ENCODE measurements around the gene CACNA1C. TPM values are rescaled to one million over a fixed set of nuclear protein-coding genes. Genes with fewer than 3 reads are reported as not detected.

The CACNA1C gene
- total RNA-seq, 5 donors from 2014 or later (not counting 1 experiment from before 2014, with no cell fraction given) = 0.10 to 0.26 (median 0.16) TPM

DNA sequence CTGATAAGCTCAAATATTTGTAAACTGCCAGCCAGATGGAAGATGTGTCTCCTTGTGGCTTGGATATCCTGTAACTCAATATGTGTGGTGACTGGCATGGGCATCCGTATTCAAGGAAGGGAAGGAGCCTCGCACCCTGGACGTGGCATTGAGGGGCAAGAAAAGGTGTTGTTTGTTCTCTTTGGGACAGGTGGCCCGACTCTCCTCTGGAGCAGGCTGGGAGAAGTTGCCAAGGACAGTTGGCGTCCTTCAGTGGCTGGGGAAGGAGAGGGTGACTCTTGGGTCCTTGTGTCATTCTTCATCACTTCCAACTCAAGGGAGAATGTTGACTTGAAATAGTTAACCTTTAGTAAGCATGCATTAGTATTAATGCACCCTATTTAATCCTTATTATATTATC lies 39.6 kb downstream of the CACNA1C start:
- H3K27ac Mint-ChIP-seq = no peak overlapping the region
- ChIA-PET POLR2A (no interaction called here), CTCF (interaction anchor here in 1 of 2 donors (0.6 kb wide), 1 partner anchor 1031 kb away, joined by 3 read pairs; no protein-coding TSS in a partner anchor)
- no peaks in the 10 kb centered on the region for H3K9me3 Mint-ChIP-seq
- H3K36me3 ChIP-seq (ENCODE audit: control insufficient read depth in 2 of 2, extremely low read depth in 1 of 2, insufficient read depth in 1 of 2, low read length in 1 of 2) = no peaks in the 10 kb centered on the region
- peaks cover 3% of the 10 kb centered on the region in 2 experiments for H3K4me1 ChIP-seq (ENCODE audit: control insufficient read depth in 1 of 2, extremely low read depth in 1 of 2, insufficient read depth in 2 of 2, low read length in 2 of 2)
- ATAC-seq (replicated peaks in 1 of 4) (no peak), DNase-seq (no peak)
- peaks cover 0 to 30% of the 10 kb centered on the region in 2 experiments for H3K27me3 ChIP-seq (replicated peaks in 1 of 2; ENCODE audit: control insufficient read depth in 2 of 2, extremely low read depth in 1 of 2, insufficient read depth in 2 of 2, low read length in 1 of 2)
- WGBS (ENCODE audit: insufficient coverage) = 93% methylated on average over 3 of the region's 5 CpGs
- no peak overlapping the region for H3K4me3 Mint-ChIP-seq
- H3K27me3 Mint-ChIP-seq = peaks cover under 1 to 4% of the 10 kb centered on the region in 2 donors
- H3K27ac ChIP-seq (ENCODE audit: low read length) = no peak overlapping the region
- H3K4me3 ChIP-seq (ENCODE audit: control insufficient read depth in 1 of 2, extremely low read depth in 1 of 2, low read length in 1 of 2) = no peak overlapping the region
- peaks cover 6 to 10% (median 6%) of the 10 kb centered on the region in 3 donors for H3K4me1 Mint-ChIP-seq
- H3K9me3 ChIP-seq = no peaks in the 10 kb centered on the region
- H3K36me3 Mint-ChIP-seq = no peaks in the 10 kb centered on the region

DNA sequence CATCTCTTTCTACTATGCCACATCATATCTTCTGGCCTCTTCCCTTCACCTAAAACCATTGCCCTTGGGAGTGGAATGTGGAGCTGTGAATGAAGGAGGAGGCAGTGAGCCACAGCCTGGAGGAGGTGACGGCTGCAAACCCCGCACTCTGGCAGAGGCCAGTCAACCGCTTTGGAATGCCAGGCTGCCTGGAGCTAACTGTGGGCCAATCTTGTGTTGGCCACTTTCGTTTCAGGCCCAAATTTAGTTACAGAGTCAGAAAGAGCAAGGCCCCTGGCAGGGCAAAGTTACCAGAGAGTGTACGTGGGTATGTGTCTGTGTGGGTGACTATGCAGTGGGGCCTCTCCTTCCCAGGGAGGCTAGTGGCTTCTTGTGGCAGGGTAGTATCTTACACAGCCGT lies 40.1 kb downstream of the CACNA1C start:
- peaks cover 0 to 4% of the 10 kb centered on the region in 2 donors for H3K27me3 Mint-ChIP-seq
- H3K27ac Mint-ChIP-seq = no peak overlapping the region
- CTCF ChIA-PET = no interaction called here
- H3K36me3 ChIP-seq (ENCODE audit: control insufficient read depth in 2 of 2, extremely low read depth in 1 of 2, insufficient read depth in 1 of 2, low read length in 1 of 2) = no peaks in the 10 kb centered on the region
- H3K4me3 ChIP-seq (ENCODE audit: control insufficient read depth in 1 of 2, extremely low read depth in 1 of 2, low read length in 1 of 2) = no peak overlapping the region
- H3K4me1 Mint-ChIP-seq = peaks cover 6 to 10% (median 6%) of the 10 kb centered on the region in 3 donors
- H3K36me3 Mint-ChIP-seq = no peaks in the 10 kb centered on the region
- DNase-seq (no peak), ATAC-seq (replicated peaks in 1 of 4) (no peak)
- 82% methylated on average over 5 of the region's 6 CpGs for WGBS (ENCODE audit: insufficient coverage)
- peaks cover 0 to 30% of the 10 kb centered on the region in 2 experiments for H3K27me3 ChIP-seq (replicated peaks in 1 of 2; ENCODE audit: control insufficient read depth in 2 of 2, extremely low read depth in 1 of 2, insufficient read depth in 2 of 2, low read length in 1 of 2)
- no peak overlapping the region for H3K4me3 Mint-ChIP-seq
- H3K27ac ChIP-seq (ENCODE audit: low read length) = no peak overlapping the region
- H3K9me3 ChIP-seq = no peaks in the 10 kb centered on the region
- H3K4me1 ChIP-seq (ENCODE audit: control insufficient read depth in 1 of 2, extremely low read depth in 1 of 2, insufficient read depth in 2 of 2, low read length in 2 of 2) = peaks cover 3% of the 10 kb centered on the region in 2 experiments
- no peaks in the 10 kb centered on the region for H3K9me3 Mint-ChIP-seq
- POLR2A ChIA-PET = no interaction called here

DNA sequence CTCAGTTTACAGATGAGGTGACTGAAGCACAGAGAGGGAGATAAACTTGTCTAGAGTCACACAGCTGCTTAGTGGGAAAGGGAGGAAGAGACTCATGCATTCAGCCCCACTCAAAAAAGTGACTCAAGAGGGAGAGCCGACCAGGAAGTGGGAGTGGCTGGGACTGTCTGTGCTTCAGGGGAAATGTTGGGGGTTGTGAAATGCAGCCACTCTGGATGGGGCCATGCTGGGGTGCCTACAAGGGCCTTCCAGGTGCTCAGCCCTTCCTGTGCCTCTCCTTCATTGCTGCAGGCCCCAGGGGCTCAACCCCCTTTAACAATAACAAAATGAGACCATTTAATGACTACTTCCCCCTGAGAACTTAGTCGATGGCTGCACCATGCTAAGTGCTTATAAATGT lies 41.8 kb downstream of the CACNA1C start:
- Mint-ChIP-seq H3K27me3 (peaks cover 7 to 9% of the 10 kb centered on the region in 2 donors), H3K9me3 (no peaks in the 10 kb centered on the region), H3K36me3 (no peaks in the 10 kb centered on the region), H3K27ac (no peak overlapping the region), H3K4me3 (no peak overlapping the region), H3K4me1 (peaks cover 6 to 10% (median 6%) of the 10 kb centered on the region in 3 donors)
- Histone ChIP-seq H3K27ac (ENCODE audit: low read length) (no peak overlapping the region), H3K9me3 (no peaks in the 10 kb centered on the region), H3K4me3 (ENCODE audit: control insufficient read depth in 1 of 2, extremely low read depth in 1 of 2, low read length in 1 of 2) (no peak overlapping the region), H3K27me3 (replicated peaks in 1 of 2; ENCODE audit: control insufficient read depth in 2 of 2, extremely low read depth in 1 of 2, insufficient read depth in 2 of 2, low read length in 1 of 2) (peaks cover 0 to 25% of the 10 kb centered on the region in 2 experiments), H3K36me3 (ENCODE audit: control insufficient read depth in 2 of 2, extremely low read depth in 1 of 2, insufficient read depth in 1 of 2, low read length in 1 of 2) (no peaks in the 10 kb centered on the region), H3K4me1 (ENCODE audit: control insufficient read depth in 1 of 2, extremely low read depth in 1 of 2, insufficient read depth in 2 of 2, low read length in 2 of 2) (peaks cover 3% of the 10 kb centered on the region in 2 experiments)
- ChIA-PET POLR2A (no interaction called here), CTCF (no interaction called here)
- 40% methylated on average over 1 of the region's 2 CpGs for WGBS (ENCODE audit: insufficient coverage)
- DNase-seq (no peak), ATAC-seq (replicated peaks in 1 of 4) (peak in 1 of 4 experiments; percentile 26)

DNA sequence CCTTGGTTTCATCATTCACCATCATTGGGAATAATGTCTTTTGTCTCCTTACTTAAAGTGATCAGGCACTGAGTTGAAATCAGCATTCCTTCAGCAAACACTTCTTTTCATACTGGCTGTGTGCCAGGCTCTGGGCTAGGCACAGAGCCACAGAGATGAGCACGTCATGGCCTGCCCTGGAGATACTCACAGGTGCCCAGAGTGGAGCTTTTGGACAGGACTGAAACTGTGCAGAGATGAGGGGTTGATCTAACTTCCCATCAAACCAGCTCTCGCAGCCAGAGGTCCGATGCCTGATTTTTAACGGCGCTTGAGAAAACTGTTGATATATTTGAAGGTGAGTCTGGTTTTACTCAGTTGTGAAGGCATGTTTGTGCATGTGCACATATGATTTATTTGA lies 43.1 kb downstream of the CACNA1C start:
- no peak overlapping the region for H3K4me3 ChIP-seq (ENCODE audit: control insufficient read depth in 1 of 2, extremely low read depth in 1 of 2, low read length in 1 of 2)
- H3K4me1 Mint-ChIP-seq = peaks cover 6 to 10% (median 6%) of the 10 kb centered on the region in 3 donors
- H3K27me3 Mint-ChIP-seq = peaks cover 7 to 9% of the 10 kb centered on the region in 2 donors
- no peak overlapping the region for H3K27ac ChIP-seq (ENCODE audit: low read length)
- H3K27me3 ChIP-seq (replicated peaks in 1 of 2; ENCODE audit: control insufficient read depth in 2 of 2, extremely low read depth in 1 of 2, insufficient read depth in 2 of 2, low read length in 1 of 2) = peaks cover 0 to 28% of the 10 kb centered on the region in 2 experiments
- no peaks in the 10 kb centered on the region for H3K36me3 Mint-ChIP-seq
- no peaks in the 10 kb centered on the region for H3K9me3 ChIP-seq
- H3K4me1 ChIP-seq (ENCODE audit: control insufficient read depth in 1 of 2, extremely low read depth in 1 of 2, insufficient read depth in 2 of 2, low read length in 2 of 2) = peaks cover 3% of the 10 kb centered on the region in 2 experiments
- no peak overlapping the region for H3K4me3 Mint-ChIP-seq
- no peaks in the 10 kb centered on the region for H3K9me3 Mint-ChIP-seq
- H3K36me3 ChIP-seq (ENCODE audit: control insufficient read depth in 2 of 2, extremely low read depth in 1 of 2, insufficient read depth in 1 of 2, low read length in 1 of 2) = no peaks in the 10 kb centered on the region
- no peak overlapping the region for H3K27ac Mint-ChIP-seq
- no CpG with 5 or more reads among the region's 5 CpGs for WGBS (ENCODE audit: insufficient coverage)
- no peak for DNase-seq
- ChIA-PET CTCF (no interaction called here), POLR2A (no interaction called here)
- ATAC-seq (replicated peaks in 1 of 4) = no peak

DNA sequence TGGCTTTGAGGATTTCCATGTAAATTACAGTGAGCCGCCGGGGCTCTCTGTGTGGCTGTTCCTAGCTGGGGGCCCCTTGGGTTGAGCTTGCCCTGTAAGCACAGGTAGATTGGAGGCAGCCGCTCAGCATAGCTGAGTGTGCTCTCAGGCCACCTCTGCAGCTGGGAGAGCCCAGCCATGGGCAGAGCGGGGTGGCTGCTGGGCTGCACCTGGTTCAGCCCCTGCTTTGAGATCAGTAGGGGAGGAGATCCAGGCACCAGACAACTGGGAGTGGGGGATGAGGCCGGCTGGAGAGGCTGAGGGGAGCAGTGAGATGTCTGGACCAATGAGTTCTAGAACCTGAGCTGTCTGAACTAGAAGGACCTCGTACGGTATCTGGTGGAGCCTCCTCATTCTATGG lies 44.8 kb downstream of the CACNA1C start:
- no peak for DNase-seq
- Mint-ChIP-seq H3K4me1 (peaks cover 6 to 10% (median 6%) of the 10 kb centered on the region in 3 donors), H3K36me3 (no peaks in the 10 kb centered on the region), H3K4me3 (no peak overlapping the region), H3K27me3 (peaks cover 4 to 9% of the 10 kb centered on the region in 2 donors), H3K9me3 (no peaks in the 10 kb centered on the region), H3K27ac (no peak overlapping the region)
- ChIA-PET POLR2A (no interaction called here), CTCF (no interaction called here)
- Histone ChIP-seq H3K27me3 (replicated peaks in 1 of 2; ENCODE audit: control insufficient read depth in 2 of 2, extremely low read depth in 1 of 2, insufficient read depth in 2 of 2, low read length in 1 of 2) (peaks cover 0 to 20% of the 10 kb centered on the region in 2 experiments), H3K4me1 (ENCODE audit: control insufficient read depth in 1 of 2, extremely low read depth in 1 of 2, insufficient read depth in 2 of 2, low read length in 2 of 2) (peaks cover 3% of the 10 kb centered on the region in 2 experiments), H3K27ac (ENCODE audit: low read length) (no peak overlapping the region), H3K9me3 (no peaks in the 10 kb centered on the region), H3K4me3 (ENCODE audit: control insufficient read depth in 1 of 2, extremely low read depth in 1 of 2, low read length in 1 of 2) (no peak overlapping the region), H3K36me3 (ENCODE audit: control insufficient read depth in 2 of 2, extremely low read depth in 1 of 2, insufficient read depth in 1 of 2, low read length in 1 of 2) (no peaks in the 10 kb centered on the region)
- 84% methylated on average over 7 of the region's 7 CpGs for WGBS (ENCODE audit: insufficient coverage)
- no peak for ATAC-seq (replicated peaks in 1 of 4)

DNA sequence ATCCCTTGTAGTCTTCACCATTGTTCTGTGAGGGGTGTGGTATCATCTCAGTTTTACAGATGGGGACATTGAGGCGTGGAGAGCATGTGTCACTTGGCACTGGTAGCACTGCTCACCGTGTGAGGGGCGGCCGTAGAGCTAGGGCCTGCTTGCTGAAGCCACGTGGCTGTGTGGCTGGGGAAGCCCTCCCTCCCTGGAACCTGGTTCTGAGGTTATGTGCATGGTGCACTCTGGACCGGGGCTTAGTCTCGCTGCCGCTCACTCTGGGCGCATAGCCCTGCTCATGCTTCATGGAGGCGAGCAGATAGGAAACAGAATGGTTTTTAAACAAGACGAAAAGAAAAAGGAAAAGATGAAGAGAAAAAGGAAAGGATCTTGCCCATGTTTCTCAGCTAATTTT lies 46.1 kb downstream of the CACNA1C start:
- H3K9me3 ChIP-seq = no peaks in the 10 kb centered on the region
- peaks cover 4 to 9% of the 10 kb centered on the region in 2 donors for H3K27me3 Mint-ChIP-seq
- H3K4me3 ChIP-seq (ENCODE audit: control insufficient read depth in 1 of 2, extremely low read depth in 1 of 2, low read length in 1 of 2) = no peak overlapping the region
- H3K4me1 Mint-ChIP-seq = peaks cover 6 to 10% (median 6%) of the 10 kb centered on the region in 3 donors
- H3K27ac Mint-ChIP-seq = no peak overlapping the region
- H3K4me1 ChIP-seq (ENCODE audit: control insufficient read depth in 1 of 2, extremely low read depth in 1 of 2, insufficient read depth in 2 of 2, low read length in 2 of 2) = peaks cover 3% of the 10 kb centered on the region in 2 experiments
- H3K27me3 ChIP-seq (replicated peaks in 1 of 2; ENCODE audit: control insufficient read depth in 2 of 2, extremely low read depth in 1 of 2, insufficient read depth in 2 of 2, low read length in 1 of 2) = peaks cover 0 to 11% of the 10 kb centered on the region in 2 experiments
- no peak for DNase-seq
- ChIA-PET POLR2A (no interaction called here), CTCF (no interaction called here)
- 96% methylated on average over 7 of the region's 11 CpGs for WGBS (ENCODE audit: insufficient coverage)
- H3K4me3 Mint-ChIP-seq = no peak overlapping the region
- no peak for ATAC-seq (replicated peaks in 1 of 4)
- H3K9me3 Mint-ChIP-seq = no peaks in the 10 kb centered on the region
- no peaks in the 10 kb centered on the region for H3K36me3 Mint-ChIP-seq
- H3K36me3 ChIP-seq (ENCODE audit: control insufficient read depth in 2 of 2, extremely low read depth in 1 of 2, insufficient read depth in 1 of 2, low read length in 1 of 2) = no peaks in the 10 kb centered on the region
- H3K27ac ChIP-seq (ENCODE audit: low read length) = no peak overlapping the region

DNA sequence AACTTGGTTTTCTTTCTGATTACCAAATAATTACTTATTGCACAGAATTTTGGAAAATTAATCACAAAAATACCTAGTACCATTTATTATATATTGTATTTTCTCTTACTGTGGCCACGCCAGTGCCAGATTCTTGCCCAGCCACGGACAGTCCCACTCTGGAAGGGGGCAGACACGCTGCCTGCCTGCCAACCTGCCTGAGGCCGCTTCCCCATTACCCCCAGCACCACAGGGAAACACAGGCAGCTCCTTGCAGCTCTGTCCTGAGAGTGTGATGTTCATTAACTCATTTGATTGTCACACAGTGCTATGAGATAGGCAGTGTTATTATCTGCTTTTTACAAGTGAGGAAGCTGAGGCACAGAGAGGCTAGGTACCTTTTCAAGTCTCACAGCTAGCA lies 46.8 kb downstream of the CACNA1C start:
- peaks cover 0 to 2% of the 10 kb centered on the region in 2 experiments for H3K4me1 ChIP-seq (ENCODE audit: control insufficient read depth in 1 of 2, extremely low read depth in 1 of 2, insufficient read depth in 2 of 2, low read length in 2 of 2)
- H3K27me3 Mint-ChIP-seq = peaks cover 4 to 9% of the 10 kb centered on the region in 2 donors
- H3K9me3 Mint-ChIP-seq = no peaks in the 10 kb centered on the region
- no peak for DNase-seq
- H3K27ac ChIP-seq (ENCODE audit: low read length) = no peak overlapping the region
- no peaks in the 10 kb centered on the region for H3K9me3 ChIP-seq
- ChIA-PET POLR2A (no interaction called here), CTCF (no interaction called here)
- no CpG with 5 or more reads among the region's 4 CpGs for WGBS (ENCODE audit: insufficient coverage)
- peaks cover 0 to 11% of the 10 kb centered on the region in 2 experiments for H3K27me3 ChIP-seq (replicated peaks in 1 of 2; ENCODE audit: control insufficient read depth in 2 of 2, extremely low read depth in 1 of 2, insufficient read depth in 2 of 2, low read length in 1 of 2)
- H3K4me3 Mint-ChIP-seq = no peak overlapping the region
- no peak overlapping the region for H3K4me3 ChIP-seq (ENCODE audit: control insufficient read depth in 1 of 2, extremely low read depth in 1 of 2, low read length in 1 of 2)
- no peaks in the 10 kb centered on the region for H3K36me3 ChIP-seq (ENCODE audit: control insufficient read depth in 2 of 2, extremely low read depth in 1 of 2, insufficient read depth in 1 of 2, low read length in 1 of 2)
- H3K36me3 Mint-ChIP-seq = no peaks in the 10 kb centered on the region
- H3K27ac Mint-ChIP-seq = no peak overlapping the region
- ATAC-seq (replicated peaks in 1 of 4) = no peak
- peaks cover 3 to 5% (median 3%) of the 10 kb centered on the region in 3 donors for H3K4me1 Mint-ChIP-seq

All from T-cell (primary cell).